ENCODE data around the gene RSBN1L.

Gene RSBN1L

GRCh38 chr7:77811516-77812289 lies 115.4 kb downstream of the RSBN1L start:
- no peak for DNase-seq

- DNase-seq: no peak
Measured at GRCh38 chr7:77812290-77812685, 116.0 kb downstream of the RSBN1L start.

GRCh38 chr7:77813180-77813579 lies 116.9 kb downstream of the RSBN1L start:
- no peak for DNase-seq

- DNase-seq: no peak
Measured at GRCh38 chr7:77819021-77819420, 122.8 kb downstream of the RSBN1L start.

- DNase-seq: no peak
Measured at GRCh38 chr7:77820967-77821366, 124.7 kb downstream of the RSBN1L start.

- DNase-seq: no peak
Measured at GRCh38 chr7:77822269-77822668, 126.0 kb downstream of the RSBN1L start.

GRCh38 chr7:77823787-77824186 lies 127.5 kb downstream of the RSBN1L start:
- no peak for DNase-seq

GRCh38 chr7:77824636-77825035 lies 128.4 kb downstream of the RSBN1L start:
- no peak for DNase-seq

- no peak for DNase-seq
Measured at GRCh38 chr7:77825131-77825530, 128.9 kb downstream of the RSBN1L start.

GRCh38 chr7:77826300-77826699 lies 130.0 kb downstream of the RSBN1L start:
- no peak for DNase-seq

- no peak for DNase-seq
Measured at GRCh38 chr7:77827999-77828398, 131.7 kb downstream of the RSBN1L start.

- DNase-seq: no peak
Measured at GRCh38 chr7:77830649-77831355, 134.5 kb downstream of the RSBN1L start.

GRCh38 chr7:77831481-77831880 lies 135.2 kb downstream of the RSBN1L start:
- no peak for DNase-seq

- no peak for DNase-seq
Measured at GRCh38 chr7:77831953-77832352, 135.7 kb downstream of the RSBN1L start.

Data from T1000 (cell line).